SW480 (cell line): ENCODE data around the gene ZNF521.
"Not testable (repeated sequence)": the region's sequence is repeated elsewhere in the genome, so short reads cannot be mapped to it uniquely, and the experiment has no call there.

ENCODE experiments used
- DNase-seq: peaks from one replicate; pipeline ENCODE4 v3.0.0-alpha.2; 2016; ENCODE audit warnings: low spot score

Gene ZNF521

GRCh38 chr18:25289001-25289631 is 62.9 kb downstream of the ZNF521 start:
- no peak for DNase-seq

DNA sequence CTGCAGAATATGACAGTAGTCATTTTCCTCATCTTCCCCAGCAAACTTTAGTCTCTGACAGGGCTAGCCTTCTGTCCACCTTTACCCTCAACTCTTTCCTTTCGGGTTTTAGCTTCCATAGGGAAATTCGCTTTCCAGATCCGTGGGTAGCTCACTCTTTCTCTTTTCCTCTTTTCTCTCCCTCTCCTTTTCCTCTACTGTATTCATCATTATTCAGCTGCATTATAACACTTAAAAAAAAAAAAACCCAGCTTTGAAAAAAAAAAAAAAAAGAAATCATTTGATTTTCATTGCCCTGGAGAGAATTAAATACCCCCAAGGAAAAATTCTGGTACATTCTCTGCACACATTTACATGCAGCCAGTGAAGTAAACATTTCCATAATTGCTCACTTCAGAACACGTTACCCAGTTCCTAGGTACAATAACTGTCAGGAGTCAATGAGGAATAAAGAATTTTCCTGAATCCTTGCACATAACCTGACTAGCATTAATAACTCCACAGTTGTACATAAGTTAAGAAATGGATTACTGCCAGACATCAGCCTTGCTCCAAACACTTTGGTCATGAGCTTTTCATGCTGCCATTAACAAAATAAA is 63.5 kb downstream of the ZNF521 start:
- DNase-seq, result no peak

DNA sequence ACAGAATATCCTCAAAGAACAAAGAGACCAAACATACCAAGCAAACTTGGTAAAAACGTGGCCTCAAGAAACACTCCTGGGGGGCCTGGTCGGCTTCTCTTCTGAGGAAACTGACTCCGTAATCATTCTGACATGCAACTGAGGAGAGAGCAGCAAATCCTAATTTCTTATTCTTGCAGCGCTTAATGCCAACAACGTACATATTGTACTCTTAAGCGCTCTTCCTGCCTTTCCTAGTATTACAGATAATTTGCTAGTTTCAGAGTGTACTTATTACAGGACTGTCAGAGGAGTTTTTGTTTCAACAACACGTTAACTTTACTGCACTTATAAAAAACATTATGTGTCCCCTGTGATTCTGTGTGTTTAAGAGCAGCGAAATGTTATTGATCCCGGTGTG is 64.9 kb downstream of the ZNF521 start:
- DNase-seq, result no peak

GRCh38 chr18:25284861-25285550 is 67.0 kb downstream of the ZNF521 start:
- DNase-seq, result no peak

GRCh38 chr18:25284281-25284680 is 67.7 kb downstream of the ZNF521 start:
- no peak for DNase-seq

DNA sequence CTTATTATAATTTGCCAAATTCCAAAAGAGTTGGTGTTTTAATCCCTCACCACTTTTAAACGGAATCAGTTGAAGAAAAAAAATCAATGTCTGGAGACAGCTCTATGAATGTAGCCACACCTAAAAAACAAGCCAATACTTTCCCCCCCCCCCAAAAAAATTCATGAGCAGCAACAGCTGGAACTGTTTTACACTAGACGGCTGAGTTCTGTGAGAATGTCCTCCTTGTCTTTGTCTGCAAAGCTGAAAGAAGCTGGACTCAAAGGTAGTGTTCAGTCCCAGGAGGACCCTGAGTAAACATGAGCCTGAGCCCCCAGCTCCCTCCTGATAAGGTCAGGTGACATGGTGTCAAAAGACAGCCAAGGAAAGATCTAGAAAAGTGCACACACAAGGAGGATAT is 68.2 kb downstream of the ZNF521 start:
- DNase-seq, result no peak

- DNase-seq, result no peak
These were observed 68.9 kb downstream of the ZNF521 start for GRCh38 chr18:25282896-25283703.

GRCh38 chr18:25282282-25282681 is 69.7 kb downstream of the ZNF521 start:
- DNase-seq, result no peak

- DNase-seq, result no peak
These were observed 70.4 kb downstream of the ZNF521 start for GRCh38 chr18:25281556-25281955.

DNA sequence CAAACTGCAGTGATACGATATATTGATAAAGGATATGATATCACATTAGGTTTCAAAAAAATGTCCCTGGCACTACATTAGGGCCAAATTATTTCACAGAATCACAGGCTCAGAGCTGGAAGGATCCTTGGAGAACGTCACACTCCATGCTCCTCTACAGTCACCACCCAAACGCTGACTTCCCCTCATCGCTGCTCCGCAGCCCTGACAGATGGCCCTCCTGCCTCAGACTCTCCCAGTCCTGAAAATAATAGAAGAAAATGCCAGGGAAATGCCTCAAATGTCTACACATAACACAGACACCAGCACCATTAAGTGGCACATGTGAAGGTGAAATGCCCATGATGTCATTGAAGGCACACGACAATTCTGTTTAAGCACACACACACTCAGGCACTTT is 72.0 kb downstream of the ZNF521 start:
- no peak for DNase-seq

GRCh38 chr18:25279556-25279955 is 72.4 kb downstream of the ZNF521 start:
- no peak for DNase-seq

- DNase-seq, result no peak
These were observed 72.8 kb downstream of the ZNF521 start for GRCh38 chr18:25279133-25279532.

- DNase-seq, result no peak
These were observed 73.6 kb downstream of the ZNF521 start for GRCh38 chr18:25278394-25278793.

DNA sequence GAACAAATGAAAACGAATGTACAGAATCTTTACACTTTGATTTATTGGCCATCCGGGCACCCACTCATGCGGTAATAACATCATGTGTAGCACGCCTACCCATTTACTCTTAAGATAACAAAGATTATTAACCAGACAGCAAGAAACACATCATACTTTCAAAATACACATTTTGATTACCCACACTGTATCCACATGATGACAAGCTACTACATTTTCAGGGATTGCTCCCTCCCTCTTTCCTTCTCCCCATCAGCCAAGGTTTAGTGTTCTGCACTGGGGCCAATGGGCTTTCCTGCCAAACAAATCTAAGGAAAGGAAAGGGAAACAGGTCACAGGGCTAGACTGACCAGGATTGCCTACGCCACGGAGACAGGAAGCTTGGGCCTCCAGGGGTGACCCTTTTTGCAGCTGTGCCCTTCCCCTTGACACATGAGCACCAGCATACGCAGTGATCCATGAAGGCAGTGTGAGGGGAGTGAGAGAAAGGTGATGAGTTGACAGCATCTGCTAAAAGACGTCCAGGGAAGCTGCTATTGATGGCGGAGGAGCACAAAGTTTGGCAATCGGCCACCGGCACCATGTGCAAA is 76.5 kb downstream of the ZNF521 start:
- DNase-seq, result no peak

- DNase-seq, result no peak
These were observed 77.0 kb downstream of the ZNF521 start for GRCh38 chr18:25274926-25275325.

GRCh38 chr18:25266931-25267527 is 84.9 kb downstream of the ZNF521 start:
- DNase-seq, result not testable (repeated sequence)

DNA sequence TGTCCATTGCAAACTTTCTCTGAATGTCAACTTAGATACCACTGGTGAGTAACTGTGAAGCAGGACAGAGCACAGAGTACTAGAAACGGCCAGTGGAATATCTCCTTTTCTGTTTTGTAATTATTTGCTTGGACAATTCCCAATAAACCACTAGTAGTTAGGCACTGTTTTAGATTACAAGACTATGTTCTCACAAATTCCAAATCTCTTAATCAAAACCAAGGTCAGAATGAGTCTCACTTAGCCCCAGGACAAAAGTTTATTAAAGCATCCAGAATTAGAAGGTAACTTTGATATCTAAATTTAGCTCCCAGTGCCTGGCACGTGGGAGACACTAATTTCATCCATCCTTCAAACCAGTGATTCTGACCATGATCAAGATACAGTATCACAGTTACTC is 89.0 kb downstream of the ZNF521 start:
- DNase-seq, result no peak

GRCh38 chr18:25261768-25262167 is 90.2 kb downstream of the ZNF521 start:
- DNase-seq, result no peak

GRCh38 chr18:25256439-25256838 is 95.5 kb downstream of the ZNF521 start:
- DNase-seq, result no peak

- no peak for DNase-seq
These were observed 98.2 kb downstream of the ZNF521 start for GRCh38 chr18:25253779-25254178.

DNA sequence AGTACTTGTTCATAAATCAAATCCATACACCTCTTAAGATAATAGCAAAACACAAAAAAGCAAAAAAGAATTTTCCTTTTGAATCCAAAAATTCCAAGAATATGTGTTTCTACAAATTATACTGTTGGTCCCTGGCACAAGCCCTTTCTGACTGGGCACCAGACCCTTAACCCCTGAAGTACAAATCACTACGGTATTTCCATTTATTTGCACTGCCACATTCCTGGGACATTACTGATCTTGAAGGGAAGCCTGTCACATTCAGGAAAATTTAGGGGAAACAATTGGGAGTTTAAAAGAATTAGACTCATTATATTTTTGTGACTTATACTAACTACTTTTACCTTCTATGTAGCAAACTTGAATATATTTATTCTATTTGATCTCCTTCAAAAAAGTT is 98.8 kb downstream of the ZNF521 start:
- DNase-seq, result no peak

DNA sequence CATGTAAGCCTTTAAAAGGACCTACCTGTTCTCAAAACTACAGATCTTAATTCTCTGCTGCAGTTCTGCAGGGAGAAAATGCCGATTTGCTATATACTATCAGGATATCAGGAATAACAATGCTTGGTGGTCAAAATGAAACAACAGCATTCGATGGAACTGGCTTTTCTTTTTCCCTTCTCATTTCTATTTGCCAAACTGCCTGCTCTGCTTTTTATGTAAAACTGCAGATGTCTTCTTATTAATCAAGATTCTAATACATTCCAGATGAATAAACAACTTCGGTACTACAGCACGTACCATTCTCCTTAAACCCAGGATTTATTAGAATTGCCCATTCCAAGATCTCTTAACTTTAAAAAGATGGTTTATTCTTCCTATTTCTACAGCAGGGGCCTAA is 100.9 kb downstream of the ZNF521 start:
- no peak for DNase-seq
